GM19328 (cell line): ENCODE results near the gene GATM.
"Not testable (repeated sequence)": the region's sequence is repeated elsewhere in the genome, so short reads cannot be mapped to it uniquely, and the experiment has no call there.

Experiments used
- ATAC-seq: cut with Tn5 transposase; IDR thresholded peaks from one replicate; pipeline ENCODE4 v1.9.1; 2021; ENCODE audit warnings: mild to moderate bottlenecking, moderate library complexity; ENCODE audit not compliant: unreplicated experiment

GATM gene

DNA sequence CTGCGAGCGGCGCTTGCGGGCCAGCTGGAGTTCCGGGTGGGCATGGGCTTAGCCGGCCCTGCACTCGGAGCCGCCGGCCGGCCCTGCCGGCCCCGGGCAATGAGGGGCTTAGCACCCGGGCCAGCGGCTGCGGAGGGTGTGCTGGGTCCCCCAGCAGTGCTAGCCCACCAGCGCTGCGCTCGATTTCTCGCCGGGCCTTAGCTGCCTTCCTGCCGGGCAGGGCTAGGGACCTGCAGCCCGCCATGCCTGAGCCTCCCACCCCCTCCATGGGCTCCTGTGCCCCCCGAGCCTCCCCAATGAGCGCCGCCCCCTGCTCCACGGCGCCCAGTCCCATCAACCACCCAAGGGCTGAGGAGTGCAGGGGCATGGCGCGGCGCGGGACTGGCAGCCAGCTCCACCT, 64.2 kb downstream of the GATM start:
- ATAC-seq, result not testable (repeated sequence)
